Cerebellar cortex (tissue), 1 donor: ENCODE results near the gene TPMT.
"Not testable (repeated sequence)": the region's sequence is repeated elsewhere in the genome, so short reads cannot be mapped to it uniquely, and the experiment has no call there.

Source experiments
- DNase-seq: peaks from one replicate; pipeline ENCODE4 v3.0.0-alpha.2; 2015; ENCODE audit warnings: low spot score

Gene TPMT

DNA sequence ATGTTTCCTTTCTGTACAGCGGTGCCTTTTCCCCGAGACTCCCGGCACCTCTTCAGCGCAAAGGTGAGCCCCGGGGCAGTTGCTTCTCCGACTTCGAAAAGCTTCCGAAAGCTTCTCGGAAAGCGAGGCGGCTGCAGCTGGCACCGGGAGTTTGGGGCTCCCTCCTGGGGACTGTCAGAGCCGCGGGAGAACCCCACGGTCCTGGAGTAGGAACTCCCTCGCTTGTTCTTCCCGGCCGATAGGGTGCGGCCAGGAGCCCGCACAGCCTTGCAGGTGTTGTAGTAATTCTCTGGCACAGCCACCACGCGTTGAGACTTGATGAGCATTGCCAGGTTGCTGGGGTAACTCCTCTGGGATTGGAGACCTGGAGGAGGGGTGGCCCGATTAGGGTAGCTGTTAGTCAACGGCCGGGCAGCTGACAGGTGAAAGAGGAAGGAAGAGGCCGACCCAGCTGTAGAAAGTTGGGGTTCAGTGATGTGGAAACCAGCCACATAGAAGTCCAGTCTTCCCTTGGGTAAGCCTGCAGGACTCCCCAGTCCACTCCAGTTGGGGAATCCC lies 1.1 kb upstream of the TPMT start:
- DNase-seq = peak; percentile 57

DNA sequence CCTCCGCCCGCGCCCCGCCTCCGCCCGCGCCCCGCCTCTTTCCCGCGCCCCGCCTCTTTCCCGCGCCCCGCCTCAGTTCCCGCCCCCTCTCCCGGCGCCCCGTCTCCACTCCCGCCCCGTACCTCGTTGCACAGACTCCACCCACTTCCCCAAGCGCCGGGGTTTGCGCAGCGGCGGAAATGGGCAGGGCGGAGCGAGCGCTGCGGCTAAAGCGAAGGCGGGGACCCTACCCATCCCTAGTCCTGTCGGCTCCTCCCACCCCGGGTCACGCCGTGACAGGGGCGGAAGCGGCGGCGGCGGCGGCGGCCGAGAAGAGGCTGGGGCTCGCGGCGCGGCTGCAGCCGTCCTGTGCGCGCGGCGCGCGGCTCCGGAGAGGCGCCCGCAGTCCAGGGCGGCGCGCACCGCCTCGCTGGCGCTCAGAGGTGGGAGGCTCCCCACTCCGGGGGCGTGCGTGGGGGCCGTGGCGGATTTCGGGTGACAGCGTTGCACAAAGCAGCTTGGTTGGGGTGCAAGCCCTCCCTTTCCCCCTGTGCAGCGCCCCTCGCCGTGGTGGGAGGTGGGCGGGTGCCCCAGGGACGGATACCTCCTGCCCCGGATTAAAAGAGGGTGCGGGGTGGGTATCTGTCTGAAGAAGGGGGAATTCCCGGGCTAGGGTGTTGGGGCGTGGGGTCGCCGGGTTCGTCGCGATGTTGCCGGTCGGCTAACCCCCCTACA lies 430 bp upstream of the TPMT start, which contains the start of gene KDM1B:
TSS of gene KDM1B (plus strand) at position 273 of the 714 bp plus-strand sequence. CDS start 4,474 bp downstream, outside the sequence.
- peak; percentile 98 for DNase-seq

DNA sequence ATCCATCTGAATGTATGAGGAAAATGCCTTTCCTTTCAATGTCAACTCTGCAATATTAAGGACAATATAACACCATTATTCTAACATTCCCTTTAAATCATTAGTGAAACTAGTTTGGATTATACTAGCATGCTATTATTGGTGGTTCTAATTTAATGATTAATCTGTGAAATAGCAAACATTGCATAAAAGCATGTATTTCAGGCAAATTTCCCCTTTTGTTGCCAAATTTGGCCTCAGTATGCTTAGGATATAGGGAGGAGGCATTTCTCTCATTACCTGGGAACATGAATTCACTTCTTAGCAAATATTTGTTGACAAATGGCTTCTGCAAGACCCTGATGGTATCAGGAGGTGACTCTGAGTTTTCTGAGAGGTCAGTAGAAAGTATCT lies 1.6 kb downstream of the TPMT start:
- no peak for DNase-seq

DNA sequence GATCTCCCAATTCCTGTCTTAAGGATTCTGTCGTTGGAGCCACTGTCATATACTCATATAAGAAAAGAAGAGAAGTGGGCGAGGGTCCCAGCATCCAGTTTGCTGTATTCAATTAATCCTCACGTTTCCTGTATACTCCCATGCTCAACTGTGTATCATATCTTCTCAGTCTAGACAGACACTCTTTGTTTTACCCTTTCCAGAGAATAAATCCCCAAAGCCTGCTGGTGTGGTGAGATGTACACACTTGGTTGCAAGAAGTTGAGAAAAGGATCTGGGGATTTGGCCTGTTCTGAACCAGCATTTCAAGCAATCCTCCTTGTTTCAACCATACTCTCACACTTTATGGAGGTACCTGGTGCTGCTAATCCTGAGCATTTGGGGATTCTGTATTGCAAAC lies 3.1 kb downstream of the TPMT start:
- no peak for DNase-seq

DNA sequence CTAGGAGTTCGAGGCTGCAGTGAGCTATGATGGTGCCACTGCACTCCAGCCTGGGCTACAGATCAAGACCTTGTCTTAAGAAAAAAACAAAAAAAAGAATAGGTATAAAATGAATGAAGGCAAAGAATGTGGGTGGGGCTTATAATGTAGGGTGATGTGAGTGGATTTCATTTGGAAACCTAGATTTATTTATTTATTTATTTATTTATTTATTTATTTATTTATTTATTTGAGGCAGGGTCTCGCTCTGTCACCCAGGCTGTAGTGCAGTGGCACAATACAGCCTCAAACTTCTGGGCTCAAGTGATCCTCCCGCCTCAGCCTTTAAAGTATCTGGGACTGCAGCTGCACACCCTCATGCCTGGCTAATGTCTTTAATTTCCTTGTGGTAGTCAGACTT lies 3.5 kb downstream of the TPMT start:
- not testable (repeated sequence) for DNase-seq

DNA sequence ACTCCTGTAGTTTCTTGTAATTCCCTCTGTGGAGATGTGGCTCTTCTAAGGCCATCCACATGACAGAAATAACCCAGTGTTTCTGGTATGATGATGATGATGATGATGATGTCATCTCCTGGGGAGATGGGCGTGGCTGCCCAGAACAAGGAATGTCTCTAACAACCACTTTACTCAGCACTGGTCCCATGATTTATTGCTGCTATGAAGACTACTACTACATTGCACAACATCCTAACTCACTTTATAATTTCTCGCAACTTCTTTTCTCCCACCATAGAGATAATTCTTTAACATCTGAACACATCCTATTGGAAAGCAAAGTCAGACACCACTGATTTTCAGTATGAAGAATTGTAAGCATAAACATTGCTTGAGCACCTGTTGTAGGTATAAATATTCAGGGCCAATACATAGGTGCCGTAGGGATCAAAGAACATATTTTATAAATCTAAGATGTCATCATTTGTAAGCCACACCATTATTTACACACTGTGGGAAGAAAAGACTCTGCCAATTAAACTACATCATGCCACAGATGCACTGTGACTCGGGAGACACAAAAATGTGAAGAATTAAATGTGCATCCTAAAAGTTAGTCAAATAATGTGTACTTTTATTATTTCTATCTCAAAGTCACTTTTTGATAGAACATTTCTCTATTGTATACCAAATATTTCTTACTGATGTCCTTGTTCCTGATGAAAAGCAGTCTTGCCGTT lies 6.4 kb downstream of the TPMT start:
- no peak for DNase-seq

DNA sequence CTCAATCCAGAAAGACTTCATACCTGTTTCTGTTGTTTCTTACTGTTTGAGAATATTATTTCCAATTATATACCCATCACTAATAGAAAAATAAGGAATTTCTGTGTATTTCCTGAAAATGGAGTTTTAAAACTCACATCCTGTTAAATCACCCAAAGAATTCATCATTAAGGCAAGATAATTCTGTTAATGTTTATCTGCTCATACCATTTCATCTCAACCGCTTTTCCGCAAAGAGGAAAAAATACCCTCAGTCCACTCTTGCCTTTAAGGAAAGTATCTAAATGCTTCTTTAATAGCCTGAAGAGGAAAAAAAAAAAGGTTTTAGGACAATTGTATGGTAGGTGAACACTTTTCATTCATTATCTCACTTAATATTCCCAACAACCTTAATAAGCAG lies 7.3 kb downstream of the TPMT start:
- DNase-seq = no peak

DNA sequence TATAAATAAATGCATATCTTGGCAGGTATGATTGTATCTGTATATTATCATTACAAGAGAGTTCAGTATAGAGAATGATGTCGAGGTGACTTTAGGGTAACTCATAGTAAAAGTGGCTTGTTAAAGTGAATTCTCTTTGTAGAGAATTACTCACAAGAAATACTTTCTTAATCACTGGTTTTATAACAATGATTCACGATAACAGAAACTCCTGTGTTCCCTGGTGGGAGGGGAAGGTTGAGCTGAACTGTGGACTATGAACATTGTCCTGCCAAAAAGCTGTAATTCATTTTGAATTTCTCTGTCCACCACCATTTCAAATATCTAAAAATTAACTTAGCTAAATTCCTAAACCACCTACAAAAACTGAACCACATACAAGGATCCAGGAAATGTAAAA lies 7.7 kb downstream of the TPMT start:
- DNase-seq = no peak

DNA sequence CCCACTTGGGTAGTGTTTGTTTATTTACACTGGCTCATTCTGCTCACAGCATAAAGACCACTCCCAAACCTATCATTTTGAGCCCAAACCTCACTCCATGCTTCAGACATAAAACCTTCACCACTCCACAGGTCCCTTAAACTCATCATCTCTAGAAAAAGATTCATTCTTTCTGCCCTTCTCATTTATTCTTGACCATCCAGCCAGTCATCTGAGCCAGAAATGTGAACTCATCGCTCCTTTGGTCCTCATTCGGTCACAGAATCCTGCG lies 12.4 kb downstream of the TPMT start:
- no peak for DNase-seq

DNA sequence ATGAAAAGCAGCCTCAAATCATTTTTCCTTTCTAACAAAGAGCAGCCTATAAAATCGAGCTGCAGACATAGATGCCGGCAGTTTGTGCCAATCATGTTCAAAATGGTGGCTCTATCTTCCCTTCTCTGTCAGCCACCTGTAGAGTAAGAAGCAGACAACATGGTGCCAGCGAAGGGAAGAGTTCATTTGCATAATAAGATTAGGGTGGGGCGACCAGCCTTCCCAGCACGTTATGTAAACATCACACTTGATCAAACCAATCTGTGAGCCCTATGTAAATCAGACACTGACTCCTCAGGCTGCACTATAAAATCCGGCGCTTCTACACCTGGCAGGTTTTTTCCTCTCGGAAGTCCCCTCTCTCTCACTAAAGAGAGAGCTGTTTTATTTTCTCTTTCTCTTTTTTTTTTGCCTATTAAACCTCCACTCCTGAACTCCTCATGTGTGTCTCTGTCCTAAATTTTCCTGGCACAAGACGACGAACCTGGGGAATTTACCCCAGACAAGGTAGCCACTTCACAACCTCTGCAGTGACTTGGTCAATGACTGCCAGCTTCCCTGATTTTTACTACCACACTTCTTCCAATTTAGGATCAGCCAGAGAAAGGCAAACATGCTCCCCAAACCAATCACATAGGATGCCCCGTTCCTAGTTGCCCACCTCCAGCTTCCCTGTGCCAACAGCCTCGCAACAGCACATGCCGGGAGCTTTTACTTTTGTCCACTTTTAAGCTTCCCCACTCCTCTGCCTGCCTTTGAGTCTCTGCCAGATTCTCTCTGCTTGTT lies 12.9 kb downstream of the TPMT start:
- no peak for DNase-seq

DNA sequence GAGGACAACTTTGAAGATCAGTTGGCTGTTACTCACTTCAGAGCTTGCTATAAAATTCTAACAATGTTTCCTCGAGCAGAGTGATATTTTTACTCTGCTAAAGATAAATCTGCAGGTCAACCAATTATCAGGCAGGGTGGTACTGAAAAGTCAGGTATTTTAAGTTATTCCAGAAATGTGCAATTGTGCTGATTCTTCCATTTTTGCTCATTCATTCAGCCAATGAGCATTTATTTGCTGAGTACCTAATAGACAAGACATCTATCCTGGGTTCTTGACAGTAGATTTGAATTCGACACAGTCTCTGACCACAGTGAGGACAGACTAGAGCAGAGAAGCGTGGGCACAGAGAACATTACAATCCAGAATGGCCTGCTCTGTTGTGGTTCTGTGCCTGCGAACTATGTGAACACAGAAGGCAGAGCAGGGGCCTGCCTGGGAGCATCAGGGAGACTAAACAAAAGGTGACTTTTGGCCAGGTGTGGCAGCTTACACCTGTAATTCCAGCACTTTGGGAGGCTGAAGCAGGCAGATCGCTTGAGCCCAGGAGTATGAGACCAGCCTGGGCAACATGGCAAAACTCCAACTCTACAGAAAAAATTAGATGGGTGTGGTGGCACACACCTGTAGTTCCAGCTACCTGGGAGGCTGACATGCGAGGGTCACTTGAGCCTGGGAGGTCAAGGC lies 14.8 kb downstream of the TPMT start:
- DNase-seq = no peak

DNA sequence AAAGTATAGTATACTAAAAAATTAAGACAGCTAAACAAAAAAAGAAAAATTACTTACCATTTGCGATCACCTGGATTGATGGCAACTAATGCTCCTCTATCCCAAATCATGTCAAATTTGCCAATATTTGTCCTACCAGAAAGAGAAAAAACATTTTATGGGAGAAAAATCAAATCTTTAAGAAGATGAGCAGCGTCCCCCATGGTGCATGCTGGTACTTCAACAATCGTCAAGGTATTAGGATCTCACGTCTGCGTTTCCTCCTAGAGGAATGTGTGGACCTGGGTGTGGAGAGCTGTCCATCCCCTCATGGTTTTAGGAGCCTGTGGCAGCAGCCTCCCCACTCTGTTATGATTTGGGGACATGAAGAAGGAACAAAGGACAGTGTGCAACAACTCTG lies 16.0 kb downstream of the TPMT start:
- no peak for DNase-seq

DNA sequence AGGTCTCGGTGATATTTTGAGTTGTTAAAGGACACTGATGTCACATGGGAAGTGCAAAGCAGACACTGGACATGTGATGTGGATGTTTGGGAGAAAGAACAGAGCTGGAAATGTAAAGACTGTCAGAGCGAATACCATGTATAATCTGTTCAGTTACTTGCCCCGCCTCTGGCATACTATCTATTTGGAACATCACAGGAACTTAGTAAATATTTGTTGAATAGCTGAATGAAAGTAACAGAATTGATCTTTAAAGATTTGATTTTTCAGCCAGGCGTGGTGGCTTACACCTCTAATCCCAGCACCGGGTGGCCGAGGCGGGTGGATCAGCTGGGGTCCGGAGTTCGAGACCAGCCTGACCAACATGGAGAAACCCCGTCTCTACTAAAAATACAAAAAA lies 18.6 kb downstream of the TPMT start:
- DNase-seq = no peak

DNA sequence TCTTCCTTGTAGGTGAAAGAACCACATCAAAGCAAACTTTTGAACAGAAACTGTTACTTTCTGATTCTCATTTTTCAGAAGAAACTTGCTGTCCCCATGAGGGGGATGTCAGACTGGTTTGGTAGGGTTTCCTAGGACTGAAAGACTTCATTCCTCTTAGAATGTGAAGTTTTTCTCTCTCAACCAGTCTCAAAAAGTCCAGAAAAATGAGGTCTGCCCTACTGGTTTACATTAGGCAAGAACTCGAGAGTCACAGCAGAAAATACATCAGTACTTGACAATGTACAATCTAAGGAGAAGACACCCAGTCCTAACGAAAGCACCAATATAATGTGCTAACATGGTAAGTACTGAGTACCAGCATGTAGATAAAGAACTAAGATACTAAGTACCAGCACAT lies 19.7 kb downstream of the TPMT start:
- DNase-seq = no peak

DNA sequence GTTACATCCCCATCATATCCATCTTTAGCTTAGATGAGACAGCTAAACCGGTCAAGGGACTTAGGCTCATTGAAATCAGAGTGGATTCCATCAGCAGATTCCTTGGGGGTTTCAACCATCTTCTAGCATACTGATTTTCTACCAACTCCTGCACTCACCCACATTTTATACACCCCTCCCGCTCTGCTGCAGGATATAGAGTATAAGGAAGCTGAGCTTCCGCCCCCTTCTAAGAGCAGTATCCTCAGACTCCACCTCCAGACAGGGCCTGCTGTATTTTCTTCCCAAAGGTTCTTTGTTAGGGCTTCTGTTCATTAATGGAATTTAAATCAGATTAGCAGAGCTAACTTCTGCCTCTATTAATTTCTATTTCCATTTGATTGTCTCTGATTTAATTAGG lies 22.5 kb downstream of the TPMT start:
- no peak for DNase-seq

DNA sequence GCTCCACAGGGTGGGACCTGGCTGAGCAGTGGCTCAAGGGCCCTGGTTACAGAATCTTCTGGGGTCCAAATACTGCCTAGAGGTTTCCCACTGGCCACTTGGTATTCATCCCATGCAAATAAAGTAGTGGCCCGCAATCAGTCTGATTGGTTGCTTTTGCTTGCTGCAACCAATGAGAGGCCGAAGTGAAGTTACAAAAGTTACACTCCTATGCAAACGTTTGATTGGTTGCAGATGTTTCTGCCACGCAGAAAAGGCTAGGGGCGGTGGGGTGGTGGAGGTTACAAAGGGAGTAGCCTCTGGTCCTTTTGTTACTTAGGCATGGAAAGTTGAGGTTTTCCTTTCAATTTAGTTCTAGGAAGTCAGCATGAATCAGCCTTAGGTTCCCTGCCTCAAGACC lies 28.8 kb downstream of the TPMT start:
- DNase-seq = no peak

DNA sequence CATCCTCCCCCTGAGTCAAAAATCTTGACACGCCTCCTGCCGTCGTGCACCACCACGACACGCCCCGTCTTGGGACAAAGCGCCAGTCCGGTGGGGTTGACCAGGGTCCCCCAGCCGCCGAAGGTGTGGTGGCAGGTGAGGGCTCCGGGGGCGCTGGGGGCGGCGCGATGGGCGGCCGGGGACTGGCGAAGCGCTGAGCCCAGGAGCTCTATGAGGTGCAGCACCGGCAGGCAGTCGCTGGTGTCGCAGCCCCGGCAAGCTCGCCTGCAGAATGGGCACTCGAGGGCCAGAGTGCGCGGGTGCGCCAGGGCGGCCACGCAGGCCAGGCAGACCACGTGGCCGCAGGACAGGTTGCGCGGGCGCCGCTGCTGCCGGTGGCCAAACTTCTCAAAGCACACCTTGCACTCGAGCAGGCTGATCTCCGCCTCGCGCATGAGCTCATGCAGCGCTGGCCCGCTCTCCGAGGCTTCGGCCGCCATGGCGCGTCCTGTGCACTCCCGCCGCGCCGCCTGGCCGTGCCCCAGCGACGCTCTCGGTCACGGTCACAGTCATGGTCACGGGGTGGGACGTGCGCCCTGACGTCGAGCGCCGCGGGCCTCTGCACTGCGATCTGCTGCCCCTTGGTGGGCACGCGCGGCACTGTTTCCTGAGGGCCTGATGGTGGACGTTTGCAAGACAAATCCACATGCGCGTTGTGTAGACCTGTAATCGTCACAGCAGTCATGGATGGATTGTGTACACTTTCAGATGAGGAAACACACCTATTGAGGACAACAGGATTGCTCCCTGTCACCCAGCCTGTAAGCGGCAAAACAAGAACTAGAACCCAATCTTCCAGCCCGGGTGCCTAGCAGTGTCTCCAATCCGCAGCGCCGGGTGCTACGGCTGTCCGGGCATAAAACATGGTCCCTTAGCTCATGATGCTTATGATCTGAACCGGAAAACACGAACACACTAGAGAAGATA lies 32.5 kb downstream of the TPMT start, which contains the start of gene NHLRC1:
TSS of gene NHLRC1 (minus strand) at position 550 of the 966 bp plus-strand sequence. CDS start at position 479, 71 bp downstream.
- DNase-seq = peak; percentile 83

DNA sequence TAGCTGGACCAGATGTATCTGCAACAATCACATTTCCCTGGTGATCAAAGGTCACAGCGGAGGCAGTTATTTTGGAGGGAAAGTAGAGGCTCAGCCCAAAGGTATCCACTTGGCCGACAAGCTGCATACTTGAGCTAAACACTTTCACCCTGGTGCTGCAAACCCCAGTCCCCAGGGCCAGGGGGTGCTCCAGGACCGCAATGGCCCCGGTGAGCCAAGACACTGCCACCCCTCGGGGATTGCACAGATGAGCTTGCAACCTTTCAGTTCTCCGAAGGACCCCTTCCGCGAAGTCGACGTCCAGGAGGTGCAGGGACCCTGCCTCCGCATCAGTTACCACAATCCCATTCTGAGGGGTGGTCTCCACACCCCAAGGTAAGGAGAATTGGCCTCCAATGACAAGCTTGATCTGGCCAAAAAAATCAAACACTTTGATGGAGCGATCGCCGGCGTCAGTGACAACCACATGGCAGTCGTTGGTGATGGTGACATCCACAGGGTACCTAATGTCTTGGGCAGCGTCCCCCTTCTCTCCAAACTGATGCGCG lies 33.2 kb downstream of the TPMT start:
- no peak for DNase-seq

DNA sequence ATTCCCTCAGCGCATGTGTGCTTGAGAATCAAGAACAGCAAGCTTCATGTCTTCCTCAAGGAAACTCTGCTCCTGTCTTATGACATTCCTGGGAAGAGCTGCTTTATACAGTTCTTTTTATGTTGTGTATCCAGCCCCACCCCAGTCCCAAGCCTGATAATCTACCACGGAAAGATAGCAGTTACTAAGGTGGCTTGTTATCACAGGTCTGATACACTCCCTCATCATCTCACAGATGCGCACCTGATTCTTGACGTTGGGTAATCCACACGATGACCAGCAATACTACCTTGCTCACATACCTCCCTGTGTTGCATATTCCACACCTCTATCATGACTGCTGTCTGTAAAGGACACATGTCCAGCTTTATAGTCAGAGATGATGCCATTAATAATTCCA lies 35.6 kb downstream of the TPMT start:
- no peak for DNase-seq

DNA sequence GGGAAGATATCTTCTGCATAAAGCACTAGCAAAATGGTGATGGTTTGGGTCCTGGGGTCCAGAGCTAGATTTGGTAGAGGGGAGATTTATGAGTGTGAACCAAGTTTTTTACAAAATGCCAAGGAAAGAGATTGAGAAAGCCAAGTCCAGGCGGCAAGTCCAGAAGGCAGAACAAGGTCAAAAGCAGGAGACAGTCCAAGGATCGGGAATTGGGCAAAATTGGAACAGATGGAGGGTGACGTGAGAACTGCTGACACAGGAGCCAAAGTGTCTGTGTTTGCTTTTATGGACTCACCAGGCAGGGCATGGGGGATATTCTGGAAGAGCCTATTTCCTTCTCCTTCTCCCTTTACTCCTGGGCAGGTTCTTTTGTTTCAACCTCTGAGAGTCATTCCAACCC lies 36.5 kb downstream of the TPMT start:
- peak; percentile 84 for DNase-seq

DNA sequence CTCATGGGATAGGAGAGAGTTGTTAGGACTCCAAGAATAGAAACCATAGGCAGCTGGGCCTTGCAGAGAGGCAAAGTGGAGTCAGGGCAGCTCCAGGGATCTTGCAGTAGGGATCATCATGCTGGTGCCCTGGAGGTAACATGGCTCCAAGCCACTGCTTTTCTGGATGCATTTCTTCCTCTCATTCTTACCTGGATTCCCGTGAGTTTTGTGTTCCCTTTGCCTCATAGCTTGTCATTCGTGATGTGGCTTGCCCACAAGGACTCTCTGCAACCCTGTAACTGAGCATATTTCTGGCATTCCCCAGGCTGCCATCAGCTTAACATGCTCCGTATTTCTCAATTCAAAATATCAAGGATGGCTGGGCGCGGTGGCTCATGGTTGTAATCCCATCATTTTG lies 37.7 kb downstream of the TPMT start:
- DNase-seq = no peak
